GM12891 (cell line): ENCODE measurements around the gene HACD2.

Experiments used
- DNase-seq: peaks from one replicate; pipeline ENCODE4 v3.0.0; 2011; ENCODE audit warnings: low spot score; ENCODE audit not compliant: insufficient read length
- FAIRE-seq: peaks from 2 replicates; lab custom pipeline; 2011; peaks lifted over from hg19 to GRCh38; lab: Jason Lieb, UNC
- PAX5 ChIP-seq: IDR thresholded peaks from 2 replicates; pipeline ENCODE4 v1.6.1; 2011; ENCODE audit warnings: low read length, moderate library complexity, mild to moderate bottlenecking; ENCODE audit not compliant: insufficient read depth, severe bottlenecking
- POLR2A ChIP-seq: IDR thresholded peaks from 2 replicates; pipeline ENCODE4 v1.6.1; 2011; ENCODE audit warnings: low read depth, low read length, control low read depth
- POLR2AphosphoS5 ChIP-seq: IDR thresholded peaks from 2 replicates; pipeline ENCODE4 v1.6.1; 2011; ENCODE audit warnings: low read depth, low read length, control low read depth
- POU2F2 ChIP-seq: IDR thresholded peaks from 2 replicates; pipeline ENCODE4 v1.6.1; 2011; ENCODE audit warnings: low read depth, mild to moderate bottlenecking, control low read depth, low read length, moderate library complexity
- SPI1 ChIP-seq: IDR thresholded peaks from 2 replicates; pipeline ENCODE4 v1.6.1; 2011; ENCODE audit warnings: low read depth, low read length, control low read depth
- TAF1 ChIP-seq: IDR thresholded peaks from 2 replicates; pipeline ENCODE4 v1.6.1; 2011; ENCODE audit warnings: low read depth, low read length, control low read depth

The HACD2 gene

GRCh38 chr3:123449102-123449996, 135.5 kb downstream of the HACD2 start:
- DNase-seq = peak; percentile 50
- TF ChIP-seq PAX5 (no peak), SPI1 (no peak), TAF1 (no peak), POLR2A (no peak), POLR2AphosphoS5 (no peak), POU2F2 (no peak)
- no peak for FAIRE-seq

- FAIRE-seq = no peak
- DNase-seq = peak; percentile 38
- no peak for TF ChIP-seq SPI1
- no peak for TF ChIP-seq POLR2AphosphoS5
- no peak for TF ChIP-seq TAF1
- TF ChIP-seq PAX5 = no peak
- TF ChIP-seq POLR2A = no peak
- no peak for TF ChIP-seq POU2F2
These were observed 136.2 kb downstream of the HACD2 start, which contains the start of gene ADCY5 for GRCh38 chr3:123448536-123449101. TSS of gene ADCY5 (minus strand) at chr3:123449090. CDS start at chr3:123448545, 545 bp downstream.

- TF ChIP-seq TAF1 (no peak), PAX5 (no peak), POLR2A (no peak), POU2F2 (no peak)
- FAIRE-seq = no peak
- DNase-seq = no peak
These were observed 136.9 kb downstream of the HACD2 start for GRCh38 chr3:123447749-123448517.

DNA sequence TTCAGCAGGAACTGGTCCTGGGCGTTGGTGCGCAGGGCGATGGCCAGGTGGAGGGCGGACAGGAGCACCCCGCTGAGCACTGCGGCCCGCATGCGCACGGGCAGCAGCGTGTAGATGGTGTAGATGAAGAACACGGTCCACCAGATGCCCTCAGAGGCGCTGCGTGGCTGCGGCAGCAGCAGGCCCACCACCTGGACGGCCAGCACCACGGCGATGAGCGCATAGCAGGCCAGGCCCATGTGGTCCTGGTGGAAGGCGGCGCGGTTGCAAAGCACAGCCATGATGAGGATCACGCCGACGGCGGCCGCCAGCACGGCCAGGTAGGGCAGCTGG, 137.5 kb downstream of the HACD2 start:
- TF ChIP-seq POLR2AphosphoS5 (no peak), PAX5 (no peak)
- FAIRE-seq (no peak), DNase-seq (no peak)

DNA sequence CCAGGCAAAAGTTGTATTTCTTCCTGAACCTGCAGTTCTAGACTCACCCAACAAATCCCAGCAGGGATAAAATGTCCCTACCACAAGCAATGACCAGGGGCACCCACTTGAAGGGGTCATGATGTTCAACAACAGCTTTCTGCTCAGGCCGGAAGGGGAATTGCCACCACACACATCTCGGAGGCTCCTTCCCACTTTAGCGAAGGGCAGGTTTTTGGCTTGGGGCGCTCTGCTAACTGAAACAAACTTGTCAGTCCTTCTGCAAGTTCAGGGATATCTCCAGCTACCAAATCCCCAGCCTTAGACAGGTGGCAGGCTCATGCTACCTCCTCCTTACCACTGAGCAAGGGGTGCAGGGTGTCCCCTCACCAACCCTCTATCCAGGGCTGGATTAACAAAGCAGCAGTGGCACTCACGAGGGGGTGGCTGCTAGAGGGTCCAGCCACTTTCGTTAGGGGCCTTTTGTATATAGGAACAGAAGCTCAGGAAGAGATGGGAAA, 138.2 kb downstream of the HACD2 start:
- no peak for TF ChIP-seq PAX5
- TF ChIP-seq SPI1 = no peak
- no peak for TF ChIP-seq POU2F2
- no peak for TF ChIP-seq POLR2AphosphoS5
- TF ChIP-seq TAF1 = no peak
- TF ChIP-seq POLR2A = no peak
- no peak for DNase-seq
- FAIRE-seq = no peak

DNA sequence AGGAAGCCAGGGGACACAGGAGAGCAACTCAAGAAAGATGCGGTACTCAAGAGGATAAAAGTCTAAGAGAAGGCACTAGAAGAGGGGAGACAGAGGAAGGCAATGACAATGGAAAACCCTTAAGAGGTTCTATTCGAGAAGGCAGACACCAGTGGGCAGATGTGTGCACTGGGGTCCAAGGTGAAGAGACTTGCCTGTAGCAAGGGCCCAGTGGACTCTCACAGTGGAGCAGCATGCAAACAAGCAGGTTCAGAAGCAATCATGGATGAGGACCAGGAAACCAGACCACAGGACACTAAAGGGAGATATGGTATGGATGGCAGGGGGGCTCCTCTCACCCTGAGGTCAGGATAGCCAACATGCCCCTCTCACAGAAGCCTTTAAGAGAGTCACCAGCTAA, 138.6 kb downstream of the HACD2 start:
- no peak for FAIRE-seq
- DNase-seq = no peak
- TF ChIP-seq POLR2A (no peak), TAF1 (no peak), POLR2AphosphoS5 (no peak), PAX5 (no peak), SPI1 (no peak), POU2F2 (no peak)

GRCh38 chr3:123445702-123446101, 139.2 kb downstream of the HACD2 start:
- TF ChIP-seq POLR2A = no peak
- TF ChIP-seq TAF1 = no peak
- FAIRE-seq (no peak), DNase-seq (no peak)

DNA sequence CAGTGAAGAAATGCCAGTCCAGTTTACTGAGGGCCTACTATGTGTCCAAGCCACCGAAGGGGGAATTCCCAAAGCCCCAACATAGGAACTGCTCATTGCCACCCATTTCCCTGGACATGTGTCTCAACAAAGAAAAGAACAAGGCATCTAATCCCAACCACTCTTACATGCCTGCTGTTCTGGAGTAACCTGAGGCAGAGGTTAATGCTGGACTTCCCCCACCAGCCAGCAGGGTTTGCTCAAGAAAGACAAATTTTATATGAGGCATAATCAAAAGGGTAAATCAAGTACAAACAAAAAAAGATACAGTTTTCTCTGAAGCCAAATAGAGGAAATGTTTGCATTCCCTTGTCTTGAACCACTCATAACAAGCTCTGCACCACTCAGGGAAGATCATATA, 140.1 kb downstream of the HACD2 start:
- TF ChIP-seq POLR2AphosphoS5 (no peak), TAF1 (no peak), POU2F2 (no peak), PAX5 (no peak), POLR2A (no peak), SPI1 (no peak)
- DNase-seq = no peak
- no peak for FAIRE-seq

DNA sequence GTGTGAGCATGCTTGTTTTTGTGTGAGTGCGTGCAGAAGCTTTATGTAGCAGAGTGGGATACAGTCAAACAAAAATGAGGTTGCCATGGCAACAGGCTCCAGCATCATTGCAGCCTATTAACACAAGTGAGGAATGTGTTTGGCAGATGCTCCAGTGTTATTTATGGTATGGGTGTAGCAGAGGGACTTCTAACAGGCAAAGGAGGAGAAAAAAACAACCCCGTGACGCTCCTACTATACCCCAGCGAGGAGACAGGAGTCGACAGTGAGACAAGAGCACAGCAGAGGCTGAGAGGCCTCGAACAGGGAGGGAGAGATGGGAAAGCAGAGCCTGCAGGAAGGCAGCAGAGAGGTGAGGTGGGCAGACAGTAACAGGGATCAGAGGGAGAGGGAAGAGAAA, 140.8 kb downstream of the HACD2 start:
- TF ChIP-seq PAX5 = no peak
- TF ChIP-seq SPI1 = no peak
- TF ChIP-seq POLR2AphosphoS5 = no peak
- no peak for TF ChIP-seq POU2F2
- no peak for TF ChIP-seq POLR2A
- TF ChIP-seq TAF1 = no peak
- DNase-seq (no peak), FAIRE-seq (no peak)

DNA sequence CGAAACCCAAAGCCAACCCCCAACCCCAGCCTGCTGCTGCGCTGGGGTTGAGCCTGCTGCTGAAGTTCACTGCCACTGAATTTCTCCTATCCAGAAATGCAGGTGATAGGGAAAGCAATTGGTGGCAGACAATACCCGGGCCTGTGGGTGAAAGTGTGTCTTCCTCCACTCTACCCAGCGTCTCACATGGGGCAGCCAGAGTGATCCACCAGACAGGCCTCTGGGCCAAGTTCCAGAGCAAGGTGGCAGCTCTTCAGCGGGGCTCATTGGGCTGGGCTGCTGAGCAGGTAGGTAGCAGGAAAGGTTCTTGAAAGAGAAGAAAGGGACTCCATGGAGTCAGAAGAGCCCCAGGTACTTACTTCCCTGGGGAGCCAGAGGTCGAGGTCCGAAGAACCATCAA, 141.9 kb downstream of the HACD2 start:
- FAIRE-seq (no peak), DNase-seq (no peak)
- no peak for TF ChIP-seq POU2F2
- TF ChIP-seq SPI1 = no peak
- TF ChIP-seq TAF1 = no peak
- no peak for TF ChIP-seq PAX5
- TF ChIP-seq POLR2A = no peak
- TF ChIP-seq POLR2AphosphoS5 = no peak
